HepG2 (cell line): ENCODE results near the gene AXDND1. TPM values are rescaled to one million over a fixed set of nuclear protein-coding genes. Genes with fewer than 3 reads are reported as not detected.
A peak's percentile ranks its signal among the peaks of the same experiment; 100 is the strongest.

Source experiments
- GABPB1 ChIP-seq: IDR thresholded peaks from 2 replicates; pipeline ENCODE4 v1.6.1; 2016; ENCODE audit warnings: mild to moderate bottlenecking, missing genetic modification reagents, moderate library complexity, missing compliant biosample characterization
- GATAD2A ChIP-seq: IDR thresholded peaks from 2 replicates; pipeline ENCODE4 v1.6.1; 2016
- GMEB1 ChIP-seq: sonication (generic); formaldehyde crosslinking; IDR thresholded peaks from 2 replicates; pipeline ENCODE4 v1.5.1; 2020; ENCODE audit warnings: missing genetic modification reagents, mild to moderate bottlenecking, borderline replicate concordance
- KDM4B ChIP-seq: sonication (generic); formaldehyde crosslinking; IDR thresholded peaks from 2 replicates; pipeline ENCODE4 v1.4.0; 2020; ENCODE audit warnings: missing genetic modification reagents
- MAZ ChIP-seq, 2 experiments: sonication (generic) in 1 of 2; formaldehyde crosslinking in 1 of 2; IDR thresholded peaks; 2 replicates each; pipeline versions ENCODE4 v1.5.0 to v1.6.1; 2012 to 2020; ENCODE audit warnings: low read depth in 2 of 2, mild to moderate bottlenecking in 2 of 2, borderline replicate concordance in 1 of 2, improper control_type of control experiment in 1 of 2, low read length in 1 of 2, missing genetic modification reagents in 1 of 2, moderate library complexity in 1 of 2
- MTA1 ChIP-seq: sonication (generic); formaldehyde crosslinking; IDR thresholded peaks from 2 replicates; pipeline ENCODE4 v1.4.0; 2020; ENCODE audit warnings: missing genetic modification reagents, mild to moderate bottlenecking, borderline replicate concordance
- PHF21A ChIP-seq: sonication (generic); formaldehyde crosslinking; IDR thresholded peaks from 2 replicates; pipeline ENCODE4 v1.5.0; 2020; ENCODE audit warnings: mild to moderate bottlenecking, missing genetic modification reagents
- TSC22D2 ChIP-seq: sonication (generic); formaldehyde crosslinking; IDR thresholded peaks from 2 replicates; pipeline ENCODE4 v1.5.1; 2020; ENCODE audit warnings: missing genetic modification reagents, mild to moderate bottlenecking, borderline replicate concordance
- ZNF34 ChIP-seq: sonication (generic); formaldehyde crosslinking; IDR thresholded peaks from 2 replicates; pipeline ENCODE4 v1.4.0; 2020; ENCODE audit warnings: mild to moderate bottlenecking, missing genetic modification reagents, borderline replicate concordance
- ZNF605 ChIP-seq: sonication (generic); formaldehyde crosslinking; IDR thresholded peaks from 2 replicates; pipeline ENCODE4 v1.8.0; 2022; ENCODE audit warnings: mild to moderate bottlenecking, missing genetic modification reagents
- ZNF773 ChIP-seq: sonication (generic); formaldehyde crosslinking; IDR thresholded peaks from 2 replicates; pipeline ENCODE4 v1.4.0; 2020; ENCODE audit warnings: missing genetic modification reagents, borderline replicate concordance
- ZNF781 ChIP-seq: sonication (generic); formaldehyde crosslinking; IDR thresholded peaks from 2 replicates; pipeline ENCODE4 v1.5.1; 2020; ENCODE audit warnings: borderline replicate concordance, mild to moderate bottlenecking, missing genetic modification reagents; ENCODE audit errors: not compliant biosample characterization
- ZSCAN9 ChIP-seq: IDR thresholded peaks from 2 replicates; pipeline ENCODE4 v1.6.1; 2016; ENCODE audit warnings: borderline replicate concordance
- polyA plus RNA-seq, 8 experiments: library from polyadenylated mRNA; depleted of rRNA in 3 of 8; stranded (reverse) in 7 of 8; unstranded in 1 of 8; fragments of >200 nt; fragmentation: Illumina TruSeq in 4 of 8; extraction: Trizol in 4 of 8; gene quantifications; 2 replicates each; pipeline versions ENCODE4 v1.2.1 to v1.2.3, GENCODE V29; 2011 to 2016; ENCODE audit warnings: low read depth in 4 of 8, missing spikeins in 1 of 8, mixed read lengths in 1 of 8; ENCODE audit not compliant: insufficient read depth in 1 of 8
- total RNA-seq, 5 experiments: library from RNA; depleted of rRNA; stranded (reverse); fragments of >200 nt; fragmentation: Illumina TruSeq; extraction: Trizol; gene quantifications; 2 replicates each; pipeline ENCODE4 v1.2.3, GENCODE V29; 2016; ENCODE audit warnings: low read depth in 1 of 5
- TF ChIP-seq, protein P1 (sequence below): sonication (generic); formaldehyde crosslinking; IDR thresholded peaks from 2 replicates; pipeline ENCODE4 v1.8.0; 2022; ENCODE audit warnings: missing genetic modification reagents, mild to moderate bottlenecking, borderline replicate concordance
- TF ChIP-seq, protein P2 (sequence below): sonication (generic); formaldehyde crosslinking; IDR thresholded peaks from 2 replicates; pipeline ENCODE4 v1.4.0; 2020; ENCODE audit warnings: low read depth, missing genetic modification reagents

Gene AXDND1
- total and polyA plus RNA-seq, 2 of the 13 experiments (the other 11 are each of a cell fraction or from before 2014, with no cell fraction given): 0.15 to 0.40 TPM

DNA sequence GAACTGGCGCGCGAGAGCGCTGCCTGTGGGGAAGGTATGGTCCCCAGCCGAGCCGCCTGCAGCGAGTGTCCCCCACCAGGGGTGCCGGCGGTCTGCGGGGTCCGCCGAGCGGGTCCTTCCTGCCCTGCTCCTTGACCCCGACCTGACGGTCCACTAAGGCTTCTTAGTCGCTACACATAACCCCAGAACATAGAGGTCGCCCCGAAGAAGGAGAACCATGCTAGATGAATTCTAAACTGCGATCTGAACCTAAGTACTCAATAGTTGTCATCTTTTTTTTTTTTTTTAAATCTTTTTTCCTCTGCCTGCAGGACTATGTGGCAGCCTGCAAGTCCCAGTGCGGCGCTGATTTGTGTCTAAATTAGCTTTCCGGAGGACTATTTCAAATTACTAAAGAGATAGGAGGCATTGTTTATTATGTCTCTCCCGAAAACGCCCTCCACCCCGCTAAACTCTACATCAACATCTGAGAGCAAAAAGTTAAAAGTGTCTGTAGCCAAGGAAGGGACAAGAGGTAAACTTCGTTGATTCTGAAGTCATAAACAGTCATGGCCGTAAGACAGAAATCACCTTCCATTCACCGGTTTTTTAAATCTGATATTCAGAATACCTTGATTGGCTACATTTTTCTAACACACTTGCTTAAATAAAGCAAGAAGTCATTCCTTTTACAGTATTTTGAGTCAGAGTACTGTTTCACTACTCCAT, 476 bp downstream of the AXDND1 start (continued):
- TF ChIP-seq MAZ (IDR thresholded peaks at IDR 0.05; ENCODE audit: borderline replicate concordance, low read depth, low read length) (no peak), MAZ (CRISPR knock-in tag; IDR thresholded peaks at IDR 0.05; ENCODE audit: low read depth) (peak; percentile 21; the same call in 1 of the 2 replicates), GABPB1 (CRISPR knock-in tag) (peak; percentile 56; the same call in 1 of the 2 replicates), ZNF34 (CRISPR knock-in tag) (no peak), PHF21A (CRISPR knock-in tag) (0 out of 2 replicates have a peak, but pooled peaks have one; percentile 18), GATAD2A (no peak; the same call in 1 of the 2 replicates), ZNF781 (peak; percentile 13), MTA1 (CRISPR knock-in tag) (peak; percentile 59; the same call in 1 of the 2 replicates), ZNF605 (CRISPR knock-in tag) (peak; percentile 53; the same call in 1 of the 2 replicates), ZNF773 (CRISPR knock-in tag) (0 out of 2 replicates have a peak, but pooled peaks have one; percentile 2), TSC22D2 (CRISPR knock-in tag) (no peak), GMEB1 (CRISPR knock-in tag) (peak; percentile 8; the same call in 1 of the 2 replicates), ZSCAN9 (no peak), KDM4B (0 out of 2 replicates have a peak, but pooled peaks have one; percentile 1)
- TF ChIP-seq, protein P1, sequence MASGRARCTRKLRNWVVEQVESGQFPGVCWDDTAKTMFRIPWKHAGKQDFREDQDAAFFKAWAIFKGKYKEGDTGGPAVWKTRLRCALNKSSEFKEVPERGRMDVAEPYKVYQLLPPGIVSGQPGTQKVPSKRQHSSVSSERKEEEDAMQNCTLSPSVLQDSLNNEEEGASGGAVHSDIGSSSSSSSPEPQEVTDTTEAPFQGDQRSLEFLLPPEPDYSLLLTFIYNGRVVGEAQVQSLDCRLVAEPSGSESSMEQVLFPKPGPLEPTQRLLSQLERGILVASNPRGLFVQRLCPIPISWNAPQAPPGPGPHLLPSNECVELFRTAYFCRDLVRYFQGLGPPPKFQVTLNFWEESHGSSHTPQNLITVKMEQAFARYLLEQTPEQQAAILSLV: 0 out of 2 replicates have a peak, but pooled peaks have one; percentile 20
- TF ChIP-seq, protein P2, sequence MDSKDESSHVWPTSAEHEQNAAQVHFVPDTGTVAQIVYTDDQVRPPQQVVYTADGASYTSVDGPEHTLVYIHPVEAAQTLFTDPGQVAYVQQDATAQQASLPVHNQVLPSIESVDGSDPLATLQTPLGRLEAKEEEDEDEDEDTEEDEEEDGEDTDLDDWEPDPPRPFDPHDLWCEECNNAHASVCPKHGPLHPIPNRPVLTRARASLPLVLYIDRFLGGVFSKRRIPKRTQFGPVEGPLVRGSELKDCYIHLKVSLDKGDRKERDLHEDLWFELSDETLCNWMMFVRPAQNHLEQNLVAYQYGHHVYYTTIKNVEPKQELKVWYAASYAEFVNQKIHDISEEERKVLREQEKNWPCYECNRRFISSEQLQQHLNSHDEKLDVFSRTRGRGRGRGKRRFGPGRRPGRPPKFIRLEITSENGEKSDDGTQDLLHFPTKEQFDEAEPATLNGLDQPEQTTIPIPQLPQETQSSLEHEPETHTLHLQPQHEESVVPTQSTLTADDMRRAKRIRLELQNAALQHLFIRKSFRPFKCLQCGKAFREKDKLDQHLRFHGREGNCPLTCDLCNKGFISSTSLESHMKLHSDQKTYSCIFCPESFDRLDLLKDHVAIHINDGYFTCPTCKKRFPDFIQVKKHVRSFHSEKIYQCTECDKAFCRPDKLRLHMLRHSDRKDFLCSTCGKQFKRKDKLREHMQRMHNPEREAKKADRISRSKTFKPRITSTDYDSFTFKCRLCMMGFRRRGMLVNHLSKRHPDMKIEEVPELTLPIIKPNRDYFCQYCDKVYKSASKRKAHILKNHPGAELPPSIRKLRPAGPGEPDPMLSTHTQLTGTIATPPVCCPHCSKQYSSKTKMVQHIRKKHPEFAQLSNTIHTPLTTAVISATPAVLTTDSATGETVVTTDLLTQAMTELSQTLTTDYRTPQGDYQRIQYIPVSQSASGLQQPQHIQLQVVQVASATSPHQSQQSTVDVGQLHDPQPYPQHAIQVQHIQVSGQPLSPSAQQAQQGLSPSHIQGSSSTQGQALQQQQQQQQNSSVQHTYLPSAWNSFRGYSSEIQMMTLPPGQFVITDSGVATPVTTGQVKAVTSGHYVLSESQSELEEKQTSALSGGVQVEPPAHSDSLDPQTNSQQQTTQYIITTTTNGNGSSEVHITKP (CRISPR knock-in tag): peak; percentile 35; the same call in 1 of the 2 replicates
